GM21619 (cell line): ENCODE data around the gene RBPJL.

Source experiments
- ATAC-seq: cut with Tn5 transposase; IDR thresholded peaks from one replicate; pipeline ENCODE4 v1.9.1; 2021; ENCODE audit not compliant: unreplicated experiment

Gene RBPJL

DNA sequence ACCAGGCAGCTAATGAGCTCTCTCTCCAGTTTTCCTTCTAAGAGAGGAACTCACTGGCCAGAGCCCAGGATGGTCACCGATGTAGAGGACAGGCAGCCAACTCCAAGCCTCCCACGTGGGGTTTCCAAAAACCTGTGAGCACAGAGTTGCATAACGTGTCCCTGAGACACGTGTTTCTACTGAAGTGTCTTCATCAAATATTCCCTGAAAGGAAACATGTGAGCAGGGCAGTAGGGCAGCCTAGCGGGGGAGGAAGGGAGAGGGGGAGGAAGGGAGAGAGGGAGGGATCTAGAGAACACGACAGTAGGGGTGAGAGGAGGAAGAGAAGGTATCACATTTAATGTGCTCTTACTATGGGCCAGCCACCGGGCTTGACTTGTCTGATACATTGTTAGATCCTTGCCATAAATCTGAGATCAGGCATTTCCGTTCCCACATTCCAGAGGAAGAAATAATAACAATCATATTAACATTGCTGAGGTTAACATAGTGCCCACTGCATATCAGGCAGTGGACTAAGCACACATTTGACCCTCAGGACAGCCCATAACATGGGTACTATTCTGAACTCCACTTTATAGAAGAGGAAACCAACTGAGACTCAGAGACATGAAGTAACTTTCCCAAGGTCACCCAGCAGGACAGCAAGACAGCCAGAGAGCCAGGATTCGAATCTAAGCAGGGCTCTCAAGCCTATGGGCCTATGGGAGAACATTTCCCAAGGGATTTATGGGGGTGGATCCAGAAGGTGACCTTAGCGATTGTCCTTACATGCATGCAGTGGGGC lies 51.8 kb downstream of the RBPJL start:
- no peak for ATAC-seq

DNA sequence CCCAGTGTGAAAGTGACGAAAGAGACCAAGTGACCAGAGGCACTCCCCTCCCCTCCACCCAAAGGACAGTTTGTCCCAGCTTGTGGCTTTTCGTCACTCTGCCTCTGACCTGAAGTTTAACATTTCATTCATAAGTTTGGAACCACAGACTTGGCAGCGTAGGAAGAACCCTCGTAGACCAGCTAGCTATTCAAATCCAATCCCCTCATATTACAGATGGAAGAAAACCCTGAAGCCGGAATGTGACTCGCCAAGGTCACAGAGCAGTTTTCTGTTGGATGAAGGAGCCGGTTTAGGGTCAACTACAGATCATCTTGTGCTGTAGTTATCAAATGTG lies 52.4 kb downstream of the RBPJL start:
- no peak for ATAC-seq

DNA sequence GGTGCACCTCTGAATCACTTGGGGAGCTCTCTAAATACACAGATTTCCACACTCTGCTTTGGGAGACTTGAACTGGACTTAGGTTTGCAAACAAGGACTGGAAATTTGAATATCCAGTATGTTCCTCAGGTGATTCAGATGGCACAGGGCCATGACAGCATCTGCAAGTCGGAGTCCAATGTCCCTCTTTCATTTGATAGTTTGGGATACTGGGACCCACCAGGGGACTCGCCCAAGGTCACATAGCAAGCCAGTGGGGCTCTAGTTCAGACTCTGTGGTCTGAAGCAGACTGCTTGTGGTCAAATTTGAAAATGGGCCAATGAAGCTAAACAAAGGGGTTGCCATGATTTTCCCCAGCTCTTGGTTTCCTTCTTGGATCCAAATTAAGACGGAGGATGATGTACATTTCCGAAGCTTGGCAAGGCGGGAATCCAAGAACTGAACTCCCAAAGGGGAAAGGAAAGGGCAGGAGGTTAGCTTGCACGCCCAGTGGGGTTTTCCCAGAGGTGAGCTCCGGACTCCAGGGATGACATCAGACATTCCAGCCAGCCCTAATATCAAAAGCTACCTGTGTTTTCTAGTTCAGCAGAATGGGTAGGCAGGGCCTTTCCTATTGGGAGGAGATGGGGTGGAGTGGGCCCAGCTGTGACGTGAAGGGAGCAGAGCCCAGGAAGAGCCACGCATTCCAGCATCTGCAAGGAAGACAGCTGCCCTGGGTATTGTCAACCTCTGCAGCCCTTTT lies 52.9 kb downstream of the RBPJL start:
- no peak for ATAC-seq

DNA sequence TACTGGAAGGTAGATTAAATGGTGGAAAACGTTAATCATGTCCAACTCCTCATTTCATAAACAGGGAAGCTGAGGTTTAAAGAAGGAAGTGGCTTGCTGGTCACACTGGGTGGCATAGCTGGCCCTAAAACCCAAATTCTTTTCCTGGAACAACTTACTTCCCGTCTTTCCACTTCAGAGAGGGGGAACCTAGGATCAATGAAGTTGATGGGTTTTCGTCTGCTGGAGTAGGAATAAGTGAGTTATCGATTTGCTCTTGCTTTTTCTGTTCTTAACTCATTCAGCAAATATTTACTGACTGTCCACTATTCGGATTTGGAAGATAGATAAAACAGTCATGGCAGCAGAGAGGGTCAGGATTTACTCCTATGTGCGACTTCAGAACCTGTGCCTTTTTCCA lies 55.2 kb downstream of the RBPJL start:
- ATAC-seq, result no peak

DNA sequence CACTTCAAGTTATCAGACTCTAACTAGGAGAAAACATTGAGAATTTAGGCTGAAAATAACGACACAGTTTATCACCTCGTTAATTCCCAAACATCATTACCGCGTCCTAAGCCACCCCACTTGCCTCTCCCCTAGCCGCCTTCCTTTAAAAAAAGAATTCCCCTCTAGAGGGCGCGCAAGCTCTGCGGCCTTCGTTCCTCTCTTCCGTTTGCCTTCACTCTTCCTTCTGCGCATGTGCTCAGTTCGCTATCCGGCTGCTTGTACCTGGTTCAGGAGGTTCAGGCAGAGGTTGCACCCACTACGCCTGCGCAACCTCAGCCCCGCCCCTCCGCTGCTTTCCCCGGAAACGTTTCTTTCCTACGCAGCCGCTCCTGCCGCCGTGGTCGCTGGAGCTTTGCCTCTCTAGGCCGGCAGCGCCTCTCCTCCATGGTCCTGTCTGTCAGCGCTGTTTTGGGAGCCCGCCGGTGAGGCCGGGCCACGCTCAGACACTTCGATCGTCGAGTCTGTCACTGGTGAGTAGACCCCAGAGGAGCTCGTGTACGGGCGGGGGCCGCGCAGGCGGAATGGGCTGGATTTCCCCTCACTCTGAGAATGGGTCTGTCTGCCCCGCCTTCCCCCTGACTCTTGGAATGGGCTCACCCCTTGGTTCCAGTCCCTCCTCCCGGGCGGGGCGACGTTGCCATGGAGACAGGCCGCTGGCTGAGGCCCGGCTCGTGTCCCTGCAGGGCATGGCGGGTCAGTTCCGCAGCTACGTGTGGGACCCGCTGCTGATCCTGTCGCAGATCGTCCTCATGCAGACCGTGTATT lies 56.4 kb downstream of the RBPJL start, which contains the start of gene SYS1:
Gene SYS1 (plus strand): TSS at position 353 of the 807 bp plus-strand sequence. CDS start 376 bp downstream, at position 729.
- ATAC-seq, result peak; percentile 71

DNA sequence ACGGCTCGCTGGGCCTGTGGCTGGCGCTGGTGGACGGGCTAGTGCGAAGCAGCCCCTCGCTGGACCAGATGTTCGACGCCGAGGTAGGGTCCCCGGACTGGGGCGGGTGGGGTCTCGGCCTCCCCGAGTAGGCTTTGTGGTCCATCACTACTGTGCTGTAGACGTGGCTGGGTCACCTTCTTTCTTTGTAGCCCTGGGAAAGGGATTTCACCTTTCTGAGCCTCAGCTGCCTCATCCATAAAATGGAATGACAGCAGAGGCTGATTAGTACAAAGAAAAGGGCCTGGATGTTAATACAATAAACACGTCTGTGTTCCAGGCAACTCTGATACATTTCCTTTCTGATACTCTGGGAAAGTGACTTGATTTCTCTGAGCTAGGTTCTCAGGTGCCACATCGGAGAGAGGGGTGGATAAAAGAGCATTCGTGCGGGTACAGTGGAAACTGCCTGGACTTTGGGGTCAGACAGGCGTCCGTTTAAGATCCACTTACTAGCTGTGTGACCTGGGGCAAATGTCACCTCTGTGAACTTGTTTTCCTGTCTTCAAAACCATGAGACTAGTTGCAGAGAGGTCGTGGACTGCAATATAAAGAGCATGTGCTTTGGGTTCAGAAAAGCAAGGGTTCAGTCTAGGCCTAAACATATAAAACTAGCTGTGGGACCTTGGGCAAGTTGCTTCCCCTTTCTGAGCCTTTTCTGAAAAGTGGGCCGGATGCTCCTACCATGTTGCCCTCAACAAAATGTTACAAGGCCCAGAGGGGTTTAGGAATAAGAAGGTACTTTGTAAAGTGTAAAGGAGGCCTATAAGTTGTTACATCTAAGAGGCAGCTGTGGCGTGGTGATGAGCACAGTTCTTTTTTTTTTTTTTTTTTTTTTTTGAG lies 57.2 kb downstream of the RBPJL start:
- no peak for ATAC-seq

DNA sequence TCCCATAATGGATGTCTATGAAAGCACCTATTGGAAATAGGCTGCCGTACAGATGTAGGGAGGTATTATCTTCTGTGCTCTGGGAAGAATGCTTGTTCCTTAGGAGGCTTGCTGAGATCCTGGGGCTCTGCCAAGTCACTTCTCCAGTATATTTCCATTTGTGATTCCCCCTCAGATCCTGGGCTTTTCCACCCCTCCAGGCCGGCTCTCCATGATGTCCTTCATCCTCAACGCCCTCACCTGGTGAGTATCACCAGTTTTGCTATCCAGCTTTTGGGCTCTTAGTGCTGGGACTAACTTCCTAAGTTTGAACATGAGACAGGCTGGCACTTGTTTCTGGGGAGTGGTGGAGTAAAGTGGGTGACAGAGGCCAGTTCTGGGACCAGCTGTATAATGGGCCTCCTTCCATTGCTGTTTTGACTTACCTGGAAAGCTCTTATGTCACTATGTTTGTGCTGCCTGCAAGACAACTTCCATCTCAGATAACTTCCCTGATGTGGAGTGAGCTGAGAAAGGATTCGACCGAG lies 58.9 kb downstream of the RBPJL start:
- no peak for ATAC-seq

DNA sequence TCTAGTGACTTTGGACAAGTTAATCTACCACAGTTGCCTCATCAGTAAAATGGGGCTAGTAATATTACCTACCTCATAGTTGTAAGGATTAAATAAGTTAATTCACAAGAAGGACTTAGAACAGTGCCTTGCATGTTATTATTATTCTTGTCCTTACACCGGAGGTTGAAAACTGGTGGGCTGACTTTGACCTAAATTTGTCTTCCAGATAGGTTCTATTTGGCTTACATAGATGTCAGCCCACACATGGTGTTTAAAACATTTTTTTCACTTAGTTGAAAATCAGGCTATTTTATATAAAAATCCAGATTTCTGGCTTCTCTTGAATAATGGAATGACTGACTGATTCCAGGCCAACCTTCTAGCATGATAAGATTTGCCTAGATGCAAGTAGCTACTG lies 59.6 kb downstream of the RBPJL start:
- no peak for ATAC-seq

DNA sequence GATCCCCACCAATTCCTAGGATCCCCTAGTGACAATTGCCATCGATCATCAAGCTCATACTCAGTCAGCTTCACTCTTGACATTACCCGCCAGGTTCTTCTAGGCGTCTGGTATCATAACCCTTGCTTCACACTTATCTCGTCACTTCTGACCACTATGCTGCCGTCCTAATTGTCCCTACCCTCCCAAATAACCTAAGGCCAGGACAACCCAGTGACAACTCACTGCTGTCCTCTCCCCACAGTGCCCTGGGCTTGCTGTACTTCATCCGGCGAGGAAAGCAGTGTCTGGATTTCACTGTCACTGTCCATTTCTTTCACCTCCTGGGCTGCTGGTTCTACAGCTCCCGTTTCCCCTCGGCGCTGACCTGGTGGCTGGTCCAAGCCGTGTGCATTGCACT lies 60.0 kb downstream of the RBPJL start:
- ATAC-seq, result no peak

DNA sequence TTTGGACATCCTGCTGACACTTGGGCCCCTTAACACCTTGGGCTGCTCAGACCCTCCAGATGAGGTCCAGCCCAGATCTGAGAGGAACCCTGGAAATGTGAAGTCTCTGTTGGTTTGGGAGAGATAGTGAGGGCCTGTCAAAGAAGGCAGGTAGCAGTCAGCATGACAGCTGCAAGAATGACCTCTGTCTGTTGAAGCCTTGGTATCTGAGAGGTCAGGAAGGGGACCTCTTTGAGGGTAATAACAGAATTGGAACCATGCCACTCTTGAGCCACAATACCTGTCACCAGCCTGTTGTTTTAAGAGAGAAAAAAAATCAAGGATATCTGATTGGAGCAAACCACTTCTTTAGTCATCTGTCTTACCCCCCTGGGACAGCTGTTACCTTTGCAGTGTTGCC lies 60.5 kb downstream of the RBPJL start:
- ATAC-seq, result no peak
